Neural crest cell (in vitro differentiated cells): Measurements from ENCODE around the gene TMEM217. TPM values are rescaled to one million over a fixed set of nuclear protein-coding genes. Genes with fewer than 3 reads are reported as not detected.

Experiments
- DNase-seq: peaks from one replicate; pipeline ENCODE4 v3.0.0; 2021; ENCODE audit warnings: low read depth, mixed read lengths, low spot score
- H3K27ac Mint-ChIP-seq: one replicate; pipeline ENCODE4 v1.8.0; 2021; ENCODE audit warnings: mild to moderate bottlenecking, mixed read lengths; ENCODE audit not compliant: unreplicated experiment
- H3K27me3 Mint-ChIP-seq: 2 replicates; pipeline ENCODE4 v1.8.0; 2021; ENCODE audit warnings: low read depth, mild to moderate bottlenecking, mixed read lengths
- H3K36me3 Mint-ChIP-seq: 2 replicates; pipeline ENCODE4 v1.8.0; 2021; ENCODE audit warnings: low read depth, mild to moderate bottlenecking, mixed read lengths
- H3K4me1 Mint-ChIP-seq: 2 replicates; pipeline ENCODE4 v1.8.0; 2021; ENCODE audit warnings: mixed read lengths
- H3K4me3 Mint-ChIP-seq: one replicate; pipeline ENCODE4 v1.8.0; 2021; ENCODE audit warnings: mild to moderate bottlenecking, mixed read lengths
- H3K9me3 Mint-ChIP-seq: 2 replicates; pipeline ENCODE4 v1.8.0; 2021; ENCODE audit warnings: mixed read lengths
- CTCF ChIP-seq: fragments of 200-600 bp; sonication (generic); conservative IDR thresholded peaks from 2 replicates; pipeline ENCODE4 v1.5.0; 2021; ENCODE audit warnings: antibody characterized with exemption, mild to moderate bottlenecking
- total RNA-seq: library from RNA; stranded (reverse); gene quantifications from 2 replicates; pipeline ENCODE4 v1.2.1, GENCODE V29; 2021

The TMEM217 gene
- total RNA-seq, 1 donor from 2014 or later, result 0.86 TPM

- H3K9me3 Mint-ChIP-seq, result no peaks in the 10 kb centered on the region
- H3K27ac Mint-ChIP-seq, result no peak overlapping the region
- no peak overlapping the region for H3K4me3 Mint-ChIP-seq
- peaks cover under 1% of the 10 kb centered on the region for H3K27me3 Mint-ChIP-seq
- no peak for TF ChIP-seq CTCF
- H3K36me3 Mint-ChIP-seq, result no peaks in the 10 kb centered on the region
- DNase-seq, result no peak
- peaks cover 8% of the 10 kb centered on the region for H3K4me1 Mint-ChIP-seq
These were observed 17.8 kb downstream of the TMEM217 start for GRCh38 chr6:37239950-37240713.

GRCh38 chr6:37239526-37239925, 18.4 kb downstream of the TMEM217 start:
- Mint-ChIP-seq H3K27me3 (no peaks in the 10 kb centered on the region), H3K4me3 (no peak overlapping the region), H3K9me3 (no peaks in the 10 kb centered on the region), H3K27ac (no peak overlapping the region), H3K36me3 (no peaks in the 10 kb centered on the region), H3K4me1 (peaks cover 8% of the 10 kb centered on the region)
- no peak for DNase-seq
- no peak for TF ChIP-seq CTCF

- Mint-ChIP-seq H3K27me3 (no peaks in the 10 kb centered on the region), H3K27ac (no peak overlapping the region), H3K9me3 (no peaks in the 10 kb centered on the region), H3K36me3 (no peaks in the 10 kb centered on the region), H3K4me1 (peaks cover 8% of the 10 kb centered on the region), H3K4me3 (no peak overlapping the region)
- TF ChIP-seq CTCF, result no peak
- DNase-seq, result no peak
These were observed 19.6 kb downstream of the TMEM217 start for GRCh38 chr6:37238381-37238780.

GRCh38 chr6:37237789-37238188, 20.2 kb downstream of the TMEM217 start:
- Mint-ChIP-seq H3K4me1 (peaks cover 8% of the 10 kb centered on the region), H3K27me3 (peaks cover 2% of the 10 kb centered on the region), H3K4me3 (no peak overlapping the region), H3K9me3 (no peaks in the 10 kb centered on the region), H3K36me3 (no peaks in the 10 kb centered on the region), H3K27ac (no peak overlapping the region)
- no peak for DNase-seq
- TF ChIP-seq CTCF, result no peak

GRCh38 chr6:37236921-37237320, 21.0 kb downstream of the TMEM217 start:
- peaks cover 2% of the 10 kb centered on the region for H3K27me3 Mint-ChIP-seq
- H3K9me3 Mint-ChIP-seq, result no peaks in the 10 kb centered on the region
- no peak overlapping the region for H3K27ac Mint-ChIP-seq
- no peak overlapping the region for H3K4me3 Mint-ChIP-seq
- DNase-seq, result no peak
- peaks cover 8% of the 10 kb centered on the region for H3K4me1 Mint-ChIP-seq
- H3K36me3 Mint-ChIP-seq, result no peaks in the 10 kb centered on the region
- TF ChIP-seq CTCF, result no peak
